GM23338 (cell line): ENCODE measurements around the gene MSANTD1.

Experiments
- CREB1 ChIP-seq: fragments of 250-450 bp; sonication (Bioruptor Pico); IDR thresholded peaks from 2 replicates; pipeline ENCODE4 v1.5.0; 2020; ENCODE audit warnings: low read depth, mild to moderate bottlenecking, moderate library complexity
- EZH2 ChIP-seq: fragments of 200-600 bp; sonication (generic); IDR thresholded peaks from one replicate; pipeline ENCODE4 v1.8.0; 2017; ENCODE audit warnings: antibody characterized with exemption, mild to moderate bottlenecking, low read depth; ENCODE audit not compliant: unreplicated experiment
- EZH2phosphoT487 ChIP-seq: fragments of 200-600 bp; sonication (generic); IDR thresholded peaks from one replicate; pipeline ENCODE4 v1.8.1; 2018; ENCODE audit warnings: antibody characterized with exemption; ENCODE audit not compliant: unreplicated experiment
- NANOG ChIP-seq: IDR thresholded peaks from 2 replicates; pipeline ENCODE4 v1.6.1; 2016; ENCODE audit warnings: antibody characterized with exemption, borderline replicate concordance
- POLR2AphosphoS5 ChIP-seq: IDR thresholded peaks from 2 replicates; pipeline ENCODE4 v1.6.1; 2016; ENCODE audit warnings: antibody characterized with exemption, low read depth
- ZNF114 ChIP-seq: fragments of 250-450 bp; sonication (Bioruptor Pico); IDR thresholded peaks from 2 replicates; pipeline ENCODE4 v1.5.0; 2020; ENCODE audit warnings: mild to moderate bottlenecking, moderate library complexity
- ZNF331 ChIP-seq: fragments of 250-450 bp; sonication (Bioruptor Pico); IDR thresholded peaks from 2 replicates; pipeline ENCODE4 v1.5.0; 2020; ENCODE audit warnings: low read depth, mild to moderate bottlenecking, moderate library complexity
- TF ChIP-seq, protein P1 (sequence below), 2 experiments: fragments of 200-600 bp in 1 of 2; sonication (generic) in 1 of 2; conservative IDR thresholded peaks; 2 replicates each; pipeline versions ENCODE4 v1.5.1 to v1.6.1; 2016 to 2017; ENCODE audit warnings: antibody characterized with exemption in 2 of 2, low read depth in 2 of 2, mild to moderate bottlenecking in 2 of 2, moderate library complexity in 1 of 2
- TF ChIP-seq, protein P2 (sequence below): IDR thresholded peaks from 2 replicates; pipeline ENCODE4 v1.6.1; 2016; ENCODE audit warnings: antibody characterized with exemption
- TF ChIP-seq, protein P3 (sequence below): IDR thresholded peaks from one replicate; pipeline ENCODE4 v1.6.1; 2018; ENCODE audit warnings: antibody characterized with exemption; ENCODE audit not compliant: unreplicated experiment
- TF ChIP-seq, protein P4 (sequence below): fragments of 250-450 bp; sonication (Bioruptor Pico); IDR thresholded peaks from 2 replicates; pipeline ENCODE4 v1.5.0; 2020; ENCODE audit warnings: mild to moderate bottlenecking, moderate library complexity

DNA sequence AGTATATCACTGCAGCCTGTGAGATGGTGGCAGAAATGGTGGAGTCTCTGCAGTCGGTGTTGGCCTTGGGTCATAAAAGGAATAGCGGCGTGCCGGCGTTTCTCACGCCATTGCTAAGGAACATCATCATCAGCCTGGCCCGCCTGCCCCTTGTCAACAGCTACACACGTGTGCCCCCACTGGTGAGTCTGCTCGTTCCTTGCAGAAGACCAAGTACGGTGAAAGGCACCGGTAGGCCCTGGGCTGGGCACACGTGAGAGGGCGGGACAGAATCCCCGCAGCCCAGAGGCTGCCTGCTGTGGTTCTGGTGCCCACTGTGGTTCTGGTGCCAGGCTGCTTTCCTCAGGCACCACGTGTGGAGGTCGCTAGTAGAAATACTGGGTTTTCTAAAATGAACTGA, 31.2 kb upstream of the MSANTD1 start:
- TF ChIP-seq, protein P1, sequence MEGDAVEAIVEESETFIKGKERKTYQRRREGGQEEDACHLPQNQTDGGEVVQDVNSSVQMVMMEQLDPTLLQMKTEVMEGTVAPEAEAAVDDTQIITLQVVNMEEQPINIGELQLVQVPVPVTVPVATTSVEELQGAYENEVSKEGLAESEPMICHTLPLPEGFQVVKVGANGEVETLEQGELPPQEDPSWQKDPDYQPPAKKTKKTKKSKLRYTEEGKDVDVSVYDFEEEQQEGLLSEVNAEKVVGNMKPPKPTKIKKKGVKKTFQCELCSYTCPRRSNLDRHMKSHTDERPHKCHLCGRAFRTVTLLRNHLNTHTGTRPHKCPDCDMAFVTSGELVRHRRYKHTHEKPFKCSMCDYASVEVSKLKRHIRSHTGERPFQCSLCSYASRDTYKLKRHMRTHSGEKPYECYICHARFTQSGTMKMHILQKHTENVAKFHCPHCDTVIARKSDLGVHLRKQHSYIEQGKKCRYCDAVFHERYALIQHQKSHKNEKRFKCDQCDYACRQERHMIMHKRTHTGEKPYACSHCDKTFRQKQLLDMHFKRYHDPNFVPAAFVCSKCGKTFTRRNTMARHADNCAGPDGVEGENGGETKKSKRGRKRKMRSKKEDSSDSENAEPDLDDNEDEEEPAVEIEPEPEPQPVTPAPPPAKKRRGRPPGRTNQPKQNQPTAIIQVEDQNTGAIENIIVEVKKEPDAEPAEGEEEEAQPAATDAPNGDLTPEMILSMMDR (conservative IDR thresholded peaks at IDR 0.05; ENCODE audit: low read depth in 2 of 2): no peak
- TF ChIP-seq EZH2 (no peak), POLR2AphosphoS5 (no peak), CREB1 (CRISPR knock-in tag) (no peak), EZH2phosphoT487 (no peak), ZNF331 (no peak), ZNF114 (CRISPR knock-in tag) (no peak), NANOG (no peak)
- TF ChIP-seq, protein P2, sequence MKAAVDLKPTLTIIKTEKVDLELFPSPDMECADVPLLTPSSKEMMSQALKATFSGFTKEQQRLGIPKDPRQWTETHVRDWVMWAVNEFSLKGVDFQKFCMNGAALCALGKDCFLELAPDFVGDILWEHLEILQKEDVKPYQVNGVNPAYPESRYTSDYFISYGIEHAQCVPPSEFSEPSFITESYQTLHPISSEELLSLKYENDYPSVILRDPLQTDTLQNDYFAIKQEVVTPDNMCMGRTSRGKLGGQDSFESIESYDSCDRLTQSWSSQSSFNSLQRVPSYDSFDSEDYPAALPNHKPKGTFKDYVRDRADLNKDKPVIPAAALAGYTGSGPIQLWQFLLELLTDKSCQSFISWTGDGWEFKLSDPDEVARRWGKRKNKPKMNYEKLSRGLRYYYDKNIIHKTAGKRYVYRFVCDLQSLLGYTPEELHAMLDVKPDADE: no peak
- TF ChIP-seq, protein P3, sequence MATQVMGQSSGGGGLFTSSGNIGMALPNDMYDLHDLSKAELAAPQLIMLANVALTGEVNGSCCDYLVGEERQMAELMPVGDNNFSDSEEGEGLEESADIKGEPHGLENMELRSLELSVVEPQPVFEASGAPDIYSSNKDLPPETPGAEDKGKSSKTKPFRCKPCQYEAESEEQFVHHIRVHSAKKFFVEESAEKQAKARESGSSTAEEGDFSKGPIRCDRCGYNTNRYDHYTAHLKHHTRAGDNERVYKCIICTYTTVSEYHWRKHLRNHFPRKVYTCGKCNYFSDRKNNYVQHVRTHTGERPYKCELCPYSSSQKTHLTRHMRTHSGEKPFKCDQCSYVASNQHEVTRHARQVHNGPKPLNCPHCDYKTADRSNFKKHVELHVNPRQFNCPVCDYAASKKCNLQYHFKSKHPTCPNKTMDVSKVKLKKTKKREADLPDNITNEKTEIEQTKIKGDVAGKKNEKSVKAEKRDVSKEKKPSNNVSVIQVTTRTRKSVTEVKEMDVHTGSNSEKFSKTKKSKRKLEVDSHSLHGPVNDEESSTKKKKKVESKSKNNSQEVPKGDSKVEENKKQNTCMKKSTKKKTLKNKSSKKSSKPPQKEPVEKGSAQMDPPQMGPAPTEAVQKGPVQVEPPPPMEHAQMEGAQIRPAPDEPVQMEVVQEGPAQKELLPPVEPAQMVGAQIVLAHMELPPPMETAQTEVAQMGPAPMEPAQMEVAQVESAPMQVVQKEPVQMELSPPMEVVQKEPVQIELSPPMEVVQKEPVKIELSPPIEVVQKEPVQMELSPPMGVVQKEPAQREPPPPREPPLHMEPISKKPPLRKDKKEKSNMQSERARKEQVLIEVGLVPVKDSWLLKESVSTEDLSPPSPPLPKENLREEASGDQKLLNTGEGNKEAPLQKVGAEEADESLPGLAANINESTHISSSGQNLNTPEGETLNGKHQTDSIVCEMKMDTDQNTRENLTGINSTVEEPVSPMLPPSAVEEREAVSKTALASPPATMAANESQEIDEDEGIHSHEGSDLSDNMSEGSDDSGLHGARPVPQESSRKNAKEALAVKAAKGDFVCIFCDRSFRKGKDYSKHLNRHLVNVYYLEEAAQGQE: no peak
- TF ChIP-seq, protein P4, sequence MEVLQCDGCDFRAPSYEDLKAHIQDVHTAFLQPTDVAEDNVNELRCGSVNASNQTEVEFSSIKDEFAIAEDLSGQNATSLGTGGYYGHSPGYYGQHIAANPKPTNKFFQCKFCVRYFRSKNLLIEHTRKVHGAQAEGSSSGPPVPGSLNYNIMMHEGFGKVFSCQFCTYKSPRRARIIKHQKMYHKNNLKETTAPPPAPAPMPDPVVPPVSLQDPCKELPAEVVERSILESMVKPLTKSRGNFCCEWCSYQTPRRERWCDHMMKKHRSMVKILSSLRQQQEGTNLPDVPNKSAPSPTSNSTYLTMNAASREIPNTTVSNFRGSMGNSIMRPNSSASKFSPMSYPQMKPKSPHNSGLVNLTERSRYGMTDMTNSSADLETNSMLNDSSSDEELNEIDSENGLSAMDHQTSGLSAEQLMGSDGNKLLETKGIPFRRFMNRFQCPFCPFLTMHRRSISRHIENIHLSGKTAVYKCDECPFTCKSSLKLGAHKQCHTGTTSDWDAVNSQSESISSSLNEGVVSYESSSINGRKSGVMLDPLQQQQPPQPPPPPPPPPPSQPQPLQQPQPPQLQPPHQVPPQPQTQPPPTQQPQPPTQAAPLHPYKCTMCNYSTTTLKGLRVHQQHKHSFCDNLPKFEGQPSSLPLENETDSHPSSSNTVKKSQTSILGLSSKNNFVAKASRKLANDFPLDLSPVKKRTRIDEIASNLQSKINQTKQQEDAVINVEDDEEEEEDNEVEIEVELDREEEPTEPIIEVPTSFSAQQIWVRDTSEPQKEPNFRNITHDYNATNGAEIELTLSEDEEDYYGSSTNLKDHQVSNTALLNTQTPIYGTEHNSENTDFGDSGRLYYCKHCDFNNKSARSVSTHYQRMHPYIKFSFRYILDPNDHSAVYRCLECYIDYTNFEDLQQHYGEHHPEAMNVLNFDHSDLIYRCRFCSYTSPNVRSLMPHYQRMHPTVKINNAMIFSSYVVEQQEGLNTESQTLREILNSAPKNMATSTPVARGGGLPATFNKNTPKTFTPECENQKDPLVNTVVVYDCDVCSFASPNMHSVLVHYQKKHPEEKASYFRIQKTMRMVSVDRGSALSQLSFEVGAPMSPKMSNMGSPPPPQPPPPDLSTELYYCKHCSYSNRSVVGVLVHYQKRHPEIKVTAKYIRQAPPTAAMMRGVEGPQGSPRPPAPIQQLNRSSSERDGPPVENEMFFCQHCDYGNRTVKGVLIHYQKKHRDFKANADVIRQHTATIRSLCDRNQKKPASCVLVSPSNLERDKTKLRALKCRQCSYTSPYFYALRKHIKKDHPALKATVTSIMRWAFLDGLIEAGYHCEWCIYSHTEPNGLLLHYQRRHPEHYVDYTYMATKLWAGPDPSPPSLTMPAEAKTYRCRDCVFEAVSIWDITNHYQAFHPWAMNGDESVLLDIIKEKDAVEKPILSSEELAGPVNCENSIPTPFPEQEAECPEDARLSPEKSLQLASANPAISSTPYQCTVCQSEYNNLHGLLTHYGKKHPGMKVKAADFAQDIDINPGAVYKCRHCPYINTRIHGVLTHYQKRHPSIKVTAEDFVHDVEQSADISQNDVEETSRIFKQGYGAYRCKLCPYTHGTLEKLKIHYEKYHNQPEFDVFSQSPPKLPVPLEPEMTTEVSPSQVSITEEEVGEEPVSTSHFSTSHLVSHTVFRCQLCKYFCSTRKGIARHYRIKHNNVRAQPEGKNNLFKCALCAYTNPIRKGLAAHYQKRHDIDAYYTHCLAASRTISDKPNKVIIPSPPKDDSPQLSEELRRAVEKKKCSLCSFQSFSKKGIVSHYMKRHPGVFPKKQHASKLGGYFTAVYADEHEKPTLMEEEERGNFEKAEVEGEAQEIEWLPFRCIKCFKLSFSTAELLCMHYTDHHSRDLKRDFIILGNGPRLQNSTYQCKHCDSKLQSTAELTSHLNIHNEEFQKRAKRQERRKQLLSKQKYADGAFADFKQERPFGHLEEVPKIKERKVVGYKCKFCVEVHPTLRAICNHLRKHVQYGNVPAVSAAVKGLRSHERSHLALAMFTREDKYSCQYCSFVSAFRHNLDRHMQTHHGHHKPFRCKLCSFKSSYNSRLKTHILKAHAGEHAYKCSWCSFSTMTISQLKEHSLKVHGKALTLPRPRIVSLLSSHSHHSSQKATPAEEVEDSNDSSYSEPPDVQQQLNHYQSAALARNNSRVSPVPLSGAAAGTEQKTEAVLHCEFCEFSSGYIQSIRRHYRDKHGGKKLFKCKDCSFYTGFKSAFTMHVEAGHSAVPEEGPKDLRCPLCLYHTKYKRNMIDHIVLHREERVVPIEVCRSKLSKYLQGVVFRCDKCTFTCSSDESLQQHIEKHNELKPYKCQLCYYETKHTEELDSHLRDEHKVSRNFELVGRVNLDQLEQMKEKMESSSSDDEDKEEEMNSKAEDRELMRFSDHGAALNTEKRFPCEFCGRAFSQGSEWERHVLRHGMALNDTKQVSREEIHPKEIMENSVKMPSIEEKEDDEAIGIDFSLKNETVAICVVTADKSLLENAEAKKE: no peak
